B cell (primary cell): ENCODE results near the gene CHST11. TPM values are rescaled to one million over a fixed set of nuclear protein-coding genes. Genes with fewer than 3 reads are reported as not detected.

Experiments
- ATAC-seq: fragments of 200-7000 bp; cut with Tn5 transposase; one replicate; pipeline ENCODE4 v1.10.0; 2021; ENCODE audit warnings: low read depth, mild to moderate bottlenecking, moderate number of reproducible peaks, moderate library complexity
- CTCF ChIA-PET: fragments of 350-600 bp; sonication (Branson Sonifier 250); formaldehyde crosslinking; loops from one replicate; lab custom pipeline; 2021; ENCODE audit warnings: antibody characterized with exemption, inconsistent platforms; lab: Charles Lee
- POLR2A ChIA-PET: fragments of 350-600 bp; sonication (Branson Sonifier 250); formaldehyde crosslinking; loops from one replicate; lab custom pipeline; 2021; ENCODE audit warnings: antibody characterized with exemption; lab: Charles Lee
- DNase-seq: peaks from one replicate; pipeline ENCODE4 v3.0.0; 2013
- H2AFZ ChIP-seq: 2 replicates; pipeline ENCODE4 v1.6.1; 2012; ENCODE audit warnings: mild to moderate bottlenecking, low read depth, low read length; ENCODE audit not compliant: insufficient read depth, poor library complexity, severe bottlenecking
- H3K27ac ChIP-seq, 2 donors: 1 replicate in 1 of 2; 2 replicates in 1 of 2; pipeline ENCODE4 v1.5.1; 2012 to 2013; ENCODE audit warnings: low read length in 2 of 2, mild to moderate bottlenecking in 2 of 2, moderate library complexity in 1 of 2
- H3K27me3 ChIP-seq, 4 experiments: fragments of 200-600 bp in 1 of 4; sonication (generic) in 1 of 4; replicated peaks in 1 of 4; 1 replicate in 2 of 4; 2 replicates in 2 of 4; pipeline versions ENCODE4 v1.6.1 to v1.7.0; 2013 to 2016; ENCODE audit warnings: low read length in 3 of 4, mild to moderate bottlenecking in 2 of 4, mixed read lengths in 1 of 4, moderate library complexity in 1 of 4; ENCODE audit not compliant: insufficient read depth in 4 of 4, control insufficient read depth in 3 of 4; ENCODE audit errors: control extremely low read depth in 1 of 4
- H3K36me3 ChIP-seq, 2 experiments: replicated peaks in 1 of 2; 1 replicate in 1 of 2; 2 replicates in 1 of 2; pipeline versions ENCODE4 v1.6.1 to v1.7.1; 2013; ENCODE audit warnings: low read length in 1 of 2; ENCODE audit not compliant: insufficient read depth in 2 of 2, control insufficient read depth in 1 of 2; ENCODE audit errors: control extremely low read depth in 1 of 2, extremely low read depth in 1 of 2
- H3K4me1 ChIP-seq, 2 donors: fragments of 200-600 bp in 1 of 2; sonication (generic) in 1 of 2; 1 replicate in 1 of 2; 2 replicates in 1 of 2; pipeline versions ENCODE4 v1.5.1 to v1.6.1; 2013 to 2017; ENCODE audit warnings: low read length in 2 of 2; ENCODE audit not compliant: control insufficient read depth in 2 of 2, insufficient read depth in 2 of 2
- H3K4me2 ChIP-seq: replicated peaks from 2 replicates; pipeline ENCODE3; 2012; ENCODE audit warnings: mild to moderate bottlenecking, low read depth, low read length; ENCODE audit not compliant: poor library complexity, severe bottlenecking
- H3K4me3 ChIP-seq, 5 experiments: fragments of 200-600 bp in 1 of 5; sonication (generic) in 1 of 5; 1 replicate in 3 of 5; 2 replicates in 2 of 5; pipeline versions ENCODE4 v1.5.1 to v1.7.0; 2011 to 2016; ENCODE audit warnings: low read length in 4 of 5, mild to moderate bottlenecking in 4 of 5, low read depth in 2 of 5, control low read depth in 1 of 5, moderate library complexity in 1 of 5; ENCODE audit not compliant: insufficient read depth in 1 of 5; ENCODE audit errors: control extremely low read depth in 1 of 5, extremely low read depth in 1 of 5
- H3K79me2 ChIP-seq: fragments of 200-600 bp; sonication (generic); one replicate; pipeline ENCODE4 v1.6.0; 2016; ENCODE audit warnings: low read length; ENCODE audit not compliant: control insufficient read depth, insufficient read depth
- H3K9ac ChIP-seq: fragments of 200-600 bp; sonication (generic); 2 replicates; pipeline ENCODE4 v1.6.1; 2017; ENCODE audit warnings: mild to moderate bottlenecking, low read length, moderate library complexity
- H3K9me3 ChIP-seq, 3 donors: one replicate each; pipeline versions ENCODE4 v1.6.1 to v1.7.1; 2013; ENCODE audit warnings: low read length in 2 of 3; ENCODE audit not compliant: control insufficient read depth in 2 of 3, insufficient read depth in 1 of 3; ENCODE audit errors: control extremely low read depth in 1 of 3
- H4K20me1 ChIP-seq: 2 replicates; pipeline ENCODE4 v1.6.0; 2012; ENCODE audit warnings: mild to moderate bottlenecking, low read length; ENCODE audit not compliant: insufficient read depth, control insufficient read depth, poor library complexity, severe bottlenecking
- H3K27ac Mint-ChIP-seq: one replicate; pipeline ENCODE4 v1.8.0; 2021; ENCODE audit warnings: mixed read lengths
- H3K27me3 Mint-ChIP-seq: one replicate; pipeline ENCODE4 v1.8.0; 2021; ENCODE audit warnings: mixed read lengths
- H3K4me1 Mint-ChIP-seq: one replicate; pipeline ENCODE4 v1.8.0; 2021; ENCODE audit warnings: mixed read lengths
- H3K4me3 Mint-ChIP-seq: one replicate; pipeline ENCODE4 v1.8.0; 2021; ENCODE audit warnings: mixed read lengths
- H3K9me3 Mint-ChIP-seq: one replicate; pipeline ENCODE4 v1.8.0; 2022; ENCODE audit warnings: mixed read lengths; ENCODE audit not compliant: insufficient read depth
- CTCF ChIP-seq: fragments of 200-600 bp; IDR thresholded peaks from one replicate; pipeline ENCODE4 v1.8.0; 2022; ENCODE audit warnings: antibody characterized with exemption, mild to moderate bottlenecking
- EZH2 ChIP-seq: IDR thresholded peaks from 2 replicates; pipeline ENCODE4 v1.6.1; 2012; ENCODE audit warnings: borderline replicate concordance, low read depth, mild to moderate bottlenecking, moderate library complexity, low read length; ENCODE audit not compliant: insufficient read depth, poor library complexity, severe bottlenecking
- WGBS: methylation state at CpG from one replicate; pipeline ENCODE4 v1.1.5; 2013; ENCODE audit warnings: missing lambda C conversion rate; ENCODE audit not compliant: insufficient coverage; 5-methylcytosine and 5-hydroxymethylcytosine counted together
- intact Hi-C: fragments of 100-400 bp; cut with micrococcal nuclease; formaldehyde crosslinking; loops from one replicate; pipeline ENCODE4 v1.10.0; 2022
- polyA plus RNA-seq: library from polyadenylated mRNA; depleted of rRNA; stranded (reverse); fragments of >200 nt; gene quantifications from 2 replicates; pipeline ENCODE4 v1.2.3, GENCODE V29; 2012
- total RNA-seq, 2 donors: library from RNA; stranded (reverse); fragments of 120-200 nt in 1 of 2; gene quantifications; 1 replicate in 1 of 2; 2 replicates in 1 of 2; pipeline versions ENCODE4 v1.2.3 to v1.2.4, GENCODE V29; 2013 to 2022

The CHST11 gene
- total and polyA plus RNA-seq, 2 donors (not counting 1 experiment from before 2014, with no cell fraction given), result 46.3 to 152 TPM

- ChIA-PET CTCF (no interaction called here), POLR2A (no interaction called here)
- Histone ChIP-seq H3K27ac (no peak overlapping the region), H3K79me2 (peaks cover 51% of the 10 kb centered on the region), H3K4me3 (no peak overlapping the region), H3K36me3 (peaks cover 0 to 7% of the 10 kb centered on the region in 2 experiments), H3K9ac (no peak overlapping the region), H3K9me3 (no peaks in the 10 kb centered on the region), H4K20me1 (peaks cover 15% of the 10 kb centered on the region), H3K27me3 (no peaks in the 10 kb centered on the region), H3K4me1 (peaks cover 43 to 57% of the 10 kb centered on the region in 2 donors), H3K4me2 (no peak overlapping the region), H2AFZ (no peak overlapping the region)
- H3K9me3 Mint-ChIP-seq, result no peaks in the 10 kb centered on the region
- H3K27me3 Mint-ChIP-seq, result no peaks in the 10 kb centered on the region
- peaks cover 68% of the 10 kb centered on the region for H3K4me1 Mint-ChIP-seq
- no peak for ATAC-seq
- no peak for DNase-seq
- 76% methylated on average over 5 of the region's 5 CpGs for WGBS
- H3K4me3 Mint-ChIP-seq, result no peak overlapping the region
- TF ChIP-seq CTCF, result no peak
- intact Hi-C loops, result no loop called here
- H3K27ac Mint-ChIP-seq, result peak overlapping the region; percentile 0
Observed at GRCh38 chr12:104735801-104736200, 279.1 kb downstream of the CHST11 start.

GRCh38 chr12:104736307-104736706 lies 279.6 kb downstream of the CHST11 start:
- peaks cover 11% of the 10 kb centered on the region for H4K20me1 ChIP-seq
- peaks cover 71% of the 10 kb centered on the region for H3K4me1 Mint-ChIP-seq
- peaks cover 48 to 62% of the 10 kb centered on the region in 2 donors for H3K4me1 ChIP-seq
- H3K27me3 ChIP-seq, result no peaks in the 10 kb centered on the region
- intact Hi-C loops, result no loop called here
- peaks cover 0 to 2% of the 10 kb centered on the region in 2 experiments for H3K36me3 ChIP-seq
- no peaks in the 10 kb centered on the region for H3K9me3 Mint-ChIP-seq
- H3K9ac ChIP-seq, result no peak overlapping the region
- DNase-seq, result no peak
- H3K9me3 ChIP-seq, result no peaks in the 10 kb centered on the region
- no peak overlapping the region for H2AFZ ChIP-seq
- ATAC-seq, result no peak
- 95% methylated on average over 6 of the region's 6 CpGs for WGBS
- H3K4me3 Mint-ChIP-seq, result no peak overlapping the region
- H3K27me3 Mint-ChIP-seq, result no peaks in the 10 kb centered on the region
- no peak overlapping the region for H3K4me2 ChIP-seq
- CTCF ChIA-PET, result interaction anchor here (1.2 kb wide), 1 partner anchor 354 kb away, joined by 3 read pairs; no protein-coding TSS in a partner anchor
- POLR2A ChIA-PET, result no interaction called here
- peak overlapping the region; percentile 84 for H3K27ac Mint-ChIP-seq
- no peak overlapping the region for H3K4me3 ChIP-seq
- TF ChIP-seq CTCF (no peak), EZH2 (no peak)
- peaks cover 50% of the 10 kb centered on the region for H3K79me2 ChIP-seq
- H3K27ac ChIP-seq, result no peak overlapping the region
